Ureter (tissue), 1 donor: ENCODE results near the gene FGFR2. TPM values are rescaled to one million over a fixed set of nuclear protein-coding genes. Genes with fewer than 3 reads are reported as not detected.
"Not testable (repeated sequence)": the region's sequence is repeated elsewhere in the genome, so short reads cannot be mapped to it uniquely, and the experiment has no call there.

Experiments
- DNase-seq: peaks from one replicate; pipeline ENCODE4 v3.0.0-alpha.2; 2020; ENCODE audit warnings: low spot score
- total RNA-seq: library from RNA; stranded (reverse); gene quantifications from one replicate; pipeline ENCODE4 v1.2.4, GENCODE V29; 2023
- donor health status: DM: yes; HTN: yes; CAD: no.

FGFR2 gene
- total RNA-seq, 1 donor from 2014 or later: 36.2 TPM

DNA sequence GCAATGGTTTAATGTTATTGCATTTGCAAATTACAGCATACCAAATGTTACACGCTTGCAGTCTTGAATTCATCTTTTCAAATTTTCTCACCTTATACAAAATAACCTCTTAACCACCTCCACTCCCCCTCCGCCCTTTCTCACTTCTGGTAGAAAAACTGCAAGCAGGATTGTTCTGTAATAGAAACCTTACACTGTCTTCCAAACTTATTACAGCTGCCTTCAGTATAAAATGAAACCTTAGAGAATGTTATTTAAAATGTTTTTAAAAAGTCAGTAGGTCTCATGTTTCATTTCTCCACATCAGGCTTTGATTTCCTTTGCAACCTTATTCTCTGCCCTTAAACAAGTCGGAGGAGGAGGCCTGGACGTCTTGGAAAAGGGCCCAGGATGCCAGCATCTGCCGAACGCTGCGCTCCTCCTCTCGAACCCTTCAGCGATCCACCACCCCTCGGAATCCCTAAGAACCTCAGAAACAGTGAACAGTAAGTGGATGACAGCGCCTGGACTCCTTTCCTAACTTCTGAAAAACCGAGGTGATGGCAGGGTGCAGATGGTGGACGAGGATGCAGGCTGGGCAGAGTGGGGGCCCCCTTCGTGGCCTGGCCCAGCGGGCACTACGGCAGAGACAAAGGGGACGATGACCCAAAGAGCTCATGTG, 74.0 kb downstream of the FGFR2 start:
- DNase-seq: no peak

DNA sequence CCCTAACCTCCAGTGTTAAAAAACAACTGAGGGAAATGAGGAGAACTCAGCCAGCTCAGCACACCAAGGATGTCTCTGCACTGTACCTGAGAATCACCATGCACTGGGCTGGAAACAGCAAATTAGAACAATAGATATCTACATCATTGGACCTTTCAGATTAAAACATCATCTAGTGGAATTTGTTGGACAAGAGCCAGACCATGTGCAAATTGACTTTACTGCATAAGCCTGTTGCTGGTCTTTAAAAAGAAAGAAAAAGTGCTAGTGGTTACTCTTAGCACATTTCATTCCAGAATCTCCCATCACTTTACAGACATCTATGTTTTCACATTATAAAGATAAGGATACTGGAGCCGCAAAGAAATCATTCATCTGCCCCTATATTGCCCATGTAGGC, 75.4 kb downstream of the FGFR2 start:
- no peak for DNase-seq

DNA sequence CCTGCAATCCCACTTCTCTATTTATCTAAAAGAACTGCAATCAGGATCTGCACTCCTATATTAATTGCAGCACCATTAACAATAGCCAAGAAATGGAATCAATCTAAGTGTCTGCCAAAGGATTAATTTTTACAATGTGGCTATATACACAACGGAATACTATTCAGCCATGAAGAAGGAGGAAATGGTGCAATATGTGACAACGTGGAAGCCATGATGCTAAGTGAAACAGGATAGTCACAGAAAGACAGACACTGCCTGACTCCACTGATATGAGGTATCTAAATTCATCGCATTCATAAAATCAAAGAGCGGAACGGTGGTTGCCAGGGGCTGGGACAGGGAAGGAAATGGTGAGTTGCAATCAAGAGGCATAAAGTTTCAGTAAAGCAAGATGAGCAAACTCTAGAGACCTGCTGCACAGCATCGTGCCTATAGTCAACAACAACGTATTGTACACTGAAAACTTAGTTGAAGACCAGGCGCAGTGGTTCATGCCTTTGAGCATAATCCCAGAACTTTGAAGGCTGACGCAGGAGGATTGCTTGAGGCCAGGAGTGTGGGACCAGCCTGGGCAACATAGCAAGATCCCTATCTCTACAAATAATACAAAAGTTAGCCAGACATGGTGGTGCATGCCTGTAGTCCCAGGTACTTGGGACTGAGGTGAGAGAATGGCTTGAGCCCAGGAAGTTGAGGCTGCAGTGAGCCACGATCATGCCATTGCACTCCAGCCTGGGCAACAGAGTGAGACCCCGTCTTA, 76.3 kb downstream of the FGFR2 start:
- DNase-seq: no peak

DNA sequence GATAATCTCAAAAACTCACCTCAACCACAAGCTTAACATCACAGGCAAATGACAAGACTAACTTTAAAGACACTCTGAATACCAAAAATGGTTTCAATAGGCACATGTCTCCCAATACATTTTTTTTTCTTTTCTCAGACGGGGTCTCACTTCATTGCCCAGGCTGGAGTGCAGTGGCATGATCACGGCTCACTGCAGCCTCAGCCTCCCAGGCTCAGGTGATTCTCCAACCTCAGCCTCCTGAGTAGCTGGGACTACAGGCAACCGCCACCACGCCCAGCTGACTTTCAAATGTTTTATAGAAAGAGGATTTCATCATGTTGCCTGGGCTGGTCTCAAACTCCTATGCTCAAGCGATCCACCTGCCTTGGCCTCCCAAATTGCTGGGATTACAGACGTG, 77.7 kb downstream of the FGFR2 start:
- DNase-seq: not testable (repeated sequence)

DNA sequence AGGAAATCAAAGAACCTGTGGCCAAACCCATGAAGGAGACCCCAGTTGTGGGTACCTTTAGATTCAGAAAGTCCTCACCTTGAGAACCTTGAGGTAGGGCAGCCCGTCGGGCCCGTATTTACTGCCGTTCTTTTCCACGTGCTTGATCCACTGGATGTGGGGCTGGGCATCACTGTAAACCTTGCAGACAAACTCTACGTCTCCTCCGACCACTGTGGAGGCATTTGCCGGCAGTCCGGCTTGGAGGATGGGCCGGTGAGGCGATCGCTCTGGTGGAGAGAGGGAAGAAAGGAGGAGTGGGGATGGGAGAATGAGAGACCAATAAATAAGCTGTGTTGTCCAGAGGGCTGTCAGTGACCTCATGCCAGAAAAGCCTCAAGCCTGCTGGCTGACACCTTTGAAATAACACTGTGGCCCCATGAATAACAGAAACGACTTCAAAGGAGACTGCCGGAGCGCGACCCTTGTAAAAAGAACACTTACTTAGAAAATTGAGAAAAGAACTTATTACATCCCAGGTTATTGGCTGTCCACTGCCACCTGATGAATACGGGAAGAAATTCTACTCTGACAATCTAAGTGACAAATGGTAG, 78.2 kb downstream of the FGFR2 start:
- DNase-seq: no peak

DNA sequence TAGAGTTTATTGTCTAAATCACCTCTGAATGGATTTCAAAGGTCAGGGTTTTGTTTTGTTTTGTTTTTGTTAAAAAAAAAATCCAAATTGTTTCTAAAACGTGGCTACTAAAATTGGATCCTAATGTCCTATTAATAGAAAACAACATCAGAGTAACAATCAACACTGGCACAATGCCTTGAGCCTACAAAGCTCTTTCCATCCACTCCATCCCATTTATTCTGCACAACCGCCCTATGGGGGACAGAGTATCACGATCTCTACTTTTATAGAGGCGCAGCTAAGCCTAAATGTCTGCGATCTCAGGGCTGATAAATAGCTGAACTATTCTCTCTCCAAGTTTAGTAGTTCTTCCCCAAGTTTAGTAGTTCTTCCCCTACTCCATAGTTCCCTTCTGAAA, 78.8 kb downstream of the FGFR2 start:
- no peak for DNase-seq

DNA sequence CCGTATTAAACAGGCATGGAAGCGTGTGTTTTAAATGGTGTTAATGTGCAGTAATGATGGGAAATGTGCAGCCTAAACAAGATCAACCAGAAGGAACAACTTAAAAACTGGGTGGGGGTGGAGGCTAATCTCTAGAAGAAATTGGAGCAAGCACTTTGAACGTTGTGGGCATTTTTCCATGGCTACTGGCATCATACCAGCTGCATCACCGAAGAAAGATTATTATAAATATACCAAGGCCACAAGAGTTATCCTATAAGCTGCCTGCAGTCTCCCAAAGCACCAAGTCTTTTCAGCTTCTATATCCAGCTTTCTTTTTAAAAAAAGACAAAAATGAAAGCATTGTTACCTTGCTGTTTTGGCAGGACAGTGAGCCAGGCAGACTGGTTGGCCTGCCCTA, 79.9 kb downstream of the FGFR2 start:
- no peak for DNase-seq

DNA sequence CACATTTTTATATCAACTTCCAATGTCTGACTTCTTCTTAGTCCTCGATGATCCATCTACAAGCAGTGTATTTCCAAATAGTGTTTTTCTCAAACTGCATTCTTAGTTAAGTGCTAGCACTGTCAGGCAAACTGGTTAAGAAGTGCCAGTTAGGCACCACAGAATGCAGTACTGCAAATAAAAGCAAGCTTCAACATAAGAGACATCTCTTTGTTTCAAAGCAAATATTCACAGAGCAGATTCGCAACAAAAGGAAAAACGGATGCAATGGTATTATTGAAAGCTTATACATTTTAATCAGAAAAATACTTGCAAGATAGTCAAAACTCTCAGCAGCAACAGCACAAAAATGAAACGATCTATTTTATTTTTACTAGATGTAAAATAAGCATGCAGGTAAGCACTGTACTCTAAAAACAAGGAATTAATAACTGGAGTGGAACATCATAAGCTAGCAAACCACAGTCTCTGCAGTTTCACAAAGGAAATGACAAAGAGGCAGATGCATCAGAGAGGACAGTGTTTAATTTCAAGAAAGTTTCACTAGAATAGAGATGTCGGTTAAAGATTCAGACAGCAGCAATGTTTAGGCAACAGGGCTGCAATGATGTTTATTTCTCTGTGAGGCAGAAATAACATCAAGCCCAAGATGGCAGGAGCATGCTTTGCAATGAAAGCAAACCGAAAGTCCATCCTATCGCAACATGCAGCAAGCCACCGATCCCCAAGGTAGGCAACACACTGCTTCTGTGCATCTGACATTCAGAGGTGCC, 82.0 kb downstream of the FGFR2 start:
- DNase-seq: no peak

DNA sequence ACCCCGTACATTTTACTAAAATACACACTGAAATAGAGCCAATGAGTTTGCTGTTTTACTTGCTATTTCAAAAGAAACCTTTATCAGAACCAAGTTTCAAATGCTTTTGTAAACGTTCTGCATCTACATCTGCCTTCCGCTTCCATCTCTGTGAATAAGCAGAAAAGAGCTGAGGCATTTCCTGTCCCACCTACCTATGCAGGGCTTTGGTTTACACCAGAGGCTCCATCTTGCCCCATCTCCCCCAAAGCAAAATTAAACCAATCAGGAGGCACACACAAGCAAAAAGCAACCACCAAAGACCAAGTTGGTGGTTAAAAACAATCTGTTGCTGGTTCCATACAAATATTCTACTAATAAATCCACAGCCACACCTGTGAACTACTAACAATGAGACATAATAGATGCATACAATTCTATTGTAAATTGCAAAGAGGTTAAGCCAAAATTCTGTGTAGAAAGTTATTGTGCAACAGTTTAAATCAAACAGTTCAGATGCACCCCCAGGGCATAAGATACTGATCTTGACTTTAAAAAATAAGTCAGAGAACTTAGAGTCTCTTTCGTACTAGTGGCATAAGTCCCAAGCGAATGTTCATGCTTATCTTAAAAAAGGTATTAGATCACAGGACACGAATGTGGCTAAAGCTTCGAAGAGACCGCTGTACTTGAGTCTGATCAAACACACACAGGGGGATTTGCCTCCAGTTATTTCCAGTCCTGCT, 83.9 kb downstream of the FGFR2 start:
- DNase-seq: no peak

DNA sequence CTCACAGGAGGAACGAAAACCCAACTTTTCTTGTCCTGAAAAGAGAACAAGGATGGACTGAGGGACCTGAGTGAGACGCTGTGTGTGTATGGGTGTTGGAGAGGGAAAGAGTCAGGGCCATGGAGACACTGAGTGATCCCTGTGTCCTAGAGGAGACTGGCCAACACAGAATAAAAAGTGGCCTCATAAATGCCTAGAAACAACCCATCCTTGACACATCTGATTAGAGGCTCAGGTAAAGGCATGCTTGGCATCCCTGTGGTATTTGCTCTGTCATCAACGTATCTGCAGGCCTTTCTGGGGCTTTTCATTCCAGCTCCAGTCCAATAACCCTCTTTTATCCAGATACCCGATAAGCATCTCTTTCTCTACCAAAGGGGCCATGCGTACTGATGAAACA, 86.3 kb downstream of the FGFR2 start:
- DNase-seq: no peak

DNA sequence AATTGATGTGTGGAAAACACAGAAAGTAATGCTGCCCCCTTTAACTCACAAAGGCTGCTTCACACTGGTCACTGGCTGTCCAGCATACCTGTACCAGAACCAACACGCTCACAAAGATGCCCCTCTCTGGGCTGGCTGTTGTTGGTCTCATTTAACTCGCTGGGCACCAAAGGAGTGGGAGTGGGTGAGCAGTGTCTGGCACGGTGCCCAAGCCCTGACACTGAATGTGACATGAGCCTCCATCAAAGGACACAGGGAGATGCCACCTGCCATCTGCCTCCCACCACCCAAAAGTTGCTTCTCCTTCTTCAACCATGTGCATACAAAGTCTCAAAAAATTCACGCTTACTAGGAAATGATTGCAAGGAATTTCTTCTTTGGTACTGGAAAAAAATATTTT, 86.8 kb downstream of the FGFR2 start:
- no peak for DNase-seq

DNA sequence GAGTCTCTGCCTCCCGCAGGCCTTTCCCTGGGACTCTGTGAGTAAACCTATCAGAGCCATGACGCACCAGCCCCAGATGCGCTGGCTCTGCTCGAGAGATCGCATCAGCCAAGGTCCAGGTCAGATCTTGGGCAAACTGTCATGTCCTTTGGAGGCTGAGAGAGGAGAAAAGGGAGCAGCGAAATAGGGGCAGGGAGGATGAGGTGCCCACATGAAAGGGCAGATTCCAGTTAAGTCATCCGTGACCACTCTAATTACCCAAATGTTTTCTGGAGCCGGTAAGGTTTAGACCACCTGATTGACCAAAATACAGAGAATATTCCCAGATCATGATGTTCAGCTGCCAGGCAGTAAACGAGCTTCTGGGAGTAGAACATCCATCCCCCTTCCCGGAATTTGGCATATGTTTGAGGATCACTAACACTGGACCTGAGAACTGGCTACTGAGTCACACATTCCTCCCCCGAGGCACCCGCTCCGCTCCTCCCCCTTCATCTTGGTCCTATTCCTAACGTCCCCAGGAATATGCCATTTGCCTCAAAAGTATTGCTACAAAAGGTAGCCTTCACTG, 88.0 kb downstream of the FGFR2 start:
- no peak for DNase-seq

DNA sequence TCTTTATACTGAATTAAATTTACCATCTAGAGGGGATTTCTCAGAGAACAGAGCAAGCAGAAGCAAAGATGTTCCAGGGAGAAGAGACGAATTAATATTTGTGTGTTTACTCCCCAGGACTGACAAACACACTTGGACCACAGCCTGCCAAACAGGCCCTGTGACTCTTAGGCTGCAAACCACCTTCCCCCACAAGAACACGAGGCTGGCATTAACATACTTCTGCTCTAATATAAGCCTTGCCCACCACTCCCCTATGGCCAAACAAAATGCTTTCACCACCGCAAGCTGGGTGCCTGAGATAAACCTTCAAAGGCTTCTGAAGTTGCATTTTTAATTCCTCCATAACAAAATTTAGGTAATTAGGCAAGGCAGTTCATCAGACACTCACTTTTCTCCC, 88.4 kb downstream of the FGFR2 start:
- no peak for DNase-seq

DNA sequence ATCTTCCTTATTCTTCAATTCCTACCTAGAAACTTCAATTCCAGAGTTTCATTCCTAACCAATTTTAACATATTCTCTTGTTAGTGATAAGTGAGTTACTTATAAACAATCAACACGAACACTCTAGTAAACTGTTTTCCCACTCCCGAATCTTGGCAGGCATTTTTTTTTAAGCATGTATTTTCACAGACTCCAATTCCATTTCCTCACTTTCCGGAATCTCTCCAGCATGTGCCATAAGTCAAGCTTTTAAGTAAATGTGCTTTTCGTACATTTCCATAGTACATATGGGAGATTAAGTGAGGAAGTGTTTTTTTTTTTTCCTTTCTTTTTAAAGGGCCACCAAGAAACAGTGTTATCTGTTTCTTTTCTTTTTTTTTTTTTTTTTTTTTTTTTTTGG, 89.1 kb downstream of the FGFR2 start:
- DNase-seq: no peak

DNA sequence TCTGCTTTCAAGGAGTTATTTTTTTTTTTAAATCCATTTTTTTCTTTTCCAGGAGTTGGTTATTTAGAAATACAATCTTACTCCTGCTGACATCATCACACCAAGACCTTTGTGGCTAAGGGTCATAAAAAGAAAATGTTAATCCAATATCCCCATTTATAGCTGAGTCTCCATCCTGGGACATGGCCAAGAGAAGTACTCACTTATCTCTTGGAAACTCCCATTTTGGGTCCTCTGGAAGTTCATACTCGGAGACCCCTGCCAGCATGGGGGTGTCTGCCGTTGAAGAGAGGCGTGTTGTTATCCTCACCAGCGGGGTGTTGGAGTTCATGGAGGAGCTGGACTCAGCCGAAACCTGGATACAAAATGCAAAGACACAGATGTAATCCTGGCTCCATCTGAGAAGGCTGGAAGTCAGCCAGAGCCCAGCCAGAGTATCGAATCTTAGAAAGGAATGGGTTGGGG, 94.6 kb downstream of the FGFR2 start:
- DNase-seq: no peak

DNA sequence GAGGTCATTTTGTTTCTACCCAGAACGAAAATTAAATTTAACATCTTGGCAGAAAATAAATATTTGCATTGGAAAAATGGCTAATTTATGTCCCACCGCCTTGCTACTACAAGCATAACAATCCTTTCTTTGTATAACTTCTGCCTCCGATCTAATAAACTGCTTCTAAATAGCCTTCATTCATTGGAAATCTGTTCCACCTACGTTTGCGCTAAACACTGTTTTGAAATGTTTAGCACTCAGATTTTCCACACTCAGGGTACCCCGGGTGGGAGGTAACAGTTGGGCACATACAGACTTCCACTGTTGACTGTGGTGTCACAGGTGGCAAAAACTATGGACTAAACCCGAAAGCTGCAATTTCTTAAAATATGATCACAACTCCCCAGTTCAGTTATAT, 96.4 kb downstream of the FGFR2 start:
- no peak for DNase-seq

DNA sequence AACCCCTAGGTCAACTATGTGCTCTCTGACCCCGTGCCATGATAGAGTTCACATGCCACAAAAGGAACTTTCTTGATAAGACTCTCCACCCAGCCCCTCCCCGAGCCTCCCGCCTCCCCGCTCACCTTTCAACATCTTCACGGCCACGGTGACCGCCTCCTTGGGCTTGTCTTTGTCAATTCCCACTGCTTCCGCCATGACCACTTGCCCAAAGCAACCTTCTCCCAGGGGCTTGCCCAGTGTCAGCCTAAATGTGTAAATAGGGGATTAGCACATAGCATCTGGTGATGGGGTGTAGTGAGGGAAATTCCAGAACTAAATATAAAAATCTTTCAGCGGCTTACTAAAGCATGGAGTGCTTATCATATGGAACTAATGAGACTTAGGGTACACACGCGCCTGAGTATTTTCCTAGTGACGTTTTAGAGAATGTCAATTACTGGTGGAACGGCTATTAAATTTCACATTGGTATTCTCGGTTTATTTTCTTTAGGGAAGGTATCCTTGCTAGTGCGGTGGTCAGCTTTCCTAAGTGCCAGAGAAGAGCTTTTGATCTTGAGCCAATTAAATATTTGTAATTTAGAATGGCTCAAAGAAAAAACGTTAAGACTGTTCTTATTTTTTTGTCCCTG, 97.4 kb downstream of the FGFR2 start:
- DNase-seq: no peak

DNA sequence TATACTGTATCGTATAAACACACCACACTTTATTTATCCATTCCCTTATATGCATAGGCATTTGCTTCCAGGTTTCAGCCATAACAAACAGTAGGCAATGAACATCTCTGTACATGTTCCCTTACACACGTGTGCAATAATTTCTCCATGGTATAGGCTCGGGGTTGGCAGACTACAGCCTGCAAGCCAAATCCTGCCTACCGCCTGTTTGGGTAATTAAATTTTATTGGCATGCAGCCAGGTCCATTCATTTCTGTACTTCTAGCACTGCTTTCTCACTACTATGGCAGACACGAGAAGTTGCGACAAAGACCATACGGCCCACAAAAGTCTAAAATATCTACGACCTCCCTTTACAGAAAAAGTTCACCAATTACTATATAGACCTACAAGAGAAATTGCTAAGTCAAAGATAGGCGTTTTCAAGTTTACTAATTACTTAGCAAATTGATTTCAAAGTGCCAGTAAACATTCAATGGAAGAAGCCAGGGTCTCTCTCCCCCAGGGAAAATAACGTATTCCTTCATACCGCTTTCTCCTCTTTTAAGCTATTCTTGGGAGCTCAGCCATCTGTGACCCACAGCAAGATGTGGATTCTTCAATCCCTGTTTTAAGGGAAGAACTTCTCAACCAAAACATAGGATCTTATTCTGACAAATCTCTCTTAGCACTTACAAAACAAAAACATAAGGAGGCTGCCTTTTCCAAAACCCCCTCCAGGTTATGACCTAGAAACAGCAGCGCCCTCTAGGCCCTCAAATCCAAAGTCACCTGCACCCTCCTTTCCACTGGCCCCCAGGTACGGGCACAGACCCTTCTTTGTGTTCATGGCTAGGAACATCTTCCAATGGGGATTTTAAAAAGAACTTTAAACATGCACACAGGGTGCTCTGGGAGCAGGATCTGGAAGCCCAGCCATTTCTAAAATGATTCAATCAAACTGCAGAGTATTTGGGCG, 100.5 kb downstream of the FGFR2 start:
- DNase-seq: no peak

DNA sequence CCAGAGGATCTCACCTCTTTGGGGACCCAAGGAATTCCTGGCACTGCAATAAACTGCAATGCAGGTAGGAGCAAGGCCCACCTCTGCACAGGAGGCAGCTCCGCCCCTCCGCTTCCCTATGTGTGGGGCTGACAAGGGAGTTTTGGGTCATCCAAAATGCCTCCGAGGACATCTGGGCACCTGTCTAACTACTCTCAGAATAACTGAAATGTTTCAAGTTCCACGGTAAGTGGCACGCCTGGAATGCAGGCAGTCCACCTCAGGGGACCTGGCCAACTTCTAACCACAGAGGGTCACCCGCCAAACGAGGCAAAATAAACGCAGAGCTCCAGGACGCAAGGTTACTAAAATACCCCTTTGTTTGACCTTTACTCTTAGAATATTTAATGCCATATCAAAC, 102.5 kb downstream of the FGFR2 start:
- DNase-seq: no peak

DNA sequence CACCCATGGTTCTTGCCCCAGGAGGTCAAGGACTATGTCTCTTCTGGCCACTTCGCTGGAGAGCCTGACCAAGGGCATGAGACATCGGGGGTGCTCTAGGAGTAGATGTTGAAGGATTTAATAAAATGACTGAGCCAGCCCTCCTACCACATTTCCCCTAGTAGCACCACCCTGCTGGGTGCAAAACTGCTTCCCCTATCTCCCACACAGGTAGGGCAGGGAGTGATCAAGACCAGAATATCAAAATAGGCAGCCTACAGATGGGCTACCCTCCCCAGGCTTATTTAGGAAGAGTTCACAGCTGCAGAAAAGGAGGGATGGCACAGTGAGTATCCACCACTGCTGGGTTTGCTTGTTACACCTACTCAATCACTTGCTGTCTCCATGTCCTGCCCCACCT, 103.9 kb downstream of the FGFR2 start:
- no peak for DNase-seq
